ENCODE results near the gene EP400. TPM values are rescaled to one million over a fixed set of nuclear protein-coding genes. Genes with fewer than 3 reads are reported as not detected.

EP400 gene
- total and polyA plus RNA-seq, 2 of the 8 experiments (the other 6 are each of a cell fraction or from before 2014, with no cell fraction given): 13.1 to 69.7 TPM

GRCh38 chr12:132020292-132020691, 70.5 kb downstream of the EP400 start:
- Histone ChIP-seq H4K8ac (ENCODE audit: extremely low read depth, insufficient read depth, low read length) (no peak overlapping the region), H3K4me2 (ENCODE audit: insufficient read depth in 1 of 2, low read depth in 2 of 2, low read length in 2 of 2) (no peak overlapping the region), H3K27me3 (replicated peaks in 1 of 4; ENCODE audit: control insufficient read depth in 3 of 4, extremely low read depth in 1 of 4, insufficient read depth in 3 of 4, low read length in 3 of 4) (no peaks in the 10 kb centered on the region), H4K20me1 (replicated peaks in 1 of 2; ENCODE audit: control insufficient read depth in 1 of 2, insufficient read depth in 2 of 2, low read length in 2 of 2) (peaks cover 0 to 13% of the 10 kb centered on the region in 2 experiments), H3K79me2 (ENCODE audit: control insufficient read depth in 1 of 2, insufficient read depth in 2 of 2, low read length in 2 of 2) (no peaks in the 10 kb centered on the region), H3K9ac (replicated peaks in 1 of 4; ENCODE audit: extremely low read depth in 1 of 4, low read depth in 3 of 4, low read length in 3 of 4) (no peak overlapping the region), H2AFZ (ENCODE audit: low read length) (no peak overlapping the region), H3K18ac (ENCODE audit: extremely low read depth, low read length) (no peak overlapping the region), H3K14ac (ENCODE audit: insufficient read length) (no peak overlapping the region), H4K5ac (ENCODE audit: insufficient read length, low read depth, low read length) (no peak overlapping the region), H3K9me3 (ENCODE audit: insufficient read depth in 2 of 2, low read depth in 1 of 2, low read length in 1 of 2) (no peaks in the 10 kb centered on the region), H2BK20ac (ENCODE audit: low read length) (no peak overlapping the region), H2BK5ac (ENCODE audit: low read depth, low read length) (no peak overlapping the region), H3K27ac (ENCODE audit: low read depth, low read length) (no peak overlapping the region), H3K23ac (ENCODE audit: insufficient read length) (no peak overlapping the region), H2BK15ac (ENCODE audit: low read length) (no peak overlapping the region), H2AK5ac (ENCODE audit: low read depth, low read length) (no peak overlapping the region), H3K23me2 (ENCODE audit: low read depth, low read length) (no peaks in the 10 kb centered on the region), H3K79me1 (ENCODE audit: low read depth, low read length) (peaks cover 2% of the 10 kb centered on the region; the same call in 1 of the 2 replicates), H3K56ac (replicated peaks; ENCODE audit: insufficient read length, low read depth, low read length) (no peak overlapping the region), H4K91ac (replicated peaks; ENCODE audit: insufficient read length, low read length) (no peak overlapping the region), H3K36me3 (ENCODE audit: control insufficient read depth in 2 of 4, insufficient read depth in 4 of 4, low read length in 3 of 4) (peaks cover 36 to 73% (median 71%) of the 10 kb centered on the region in 4 experiments), H3K4ac (replicated peaks; ENCODE audit: insufficient read length, low read depth, low read length) (no peak overlapping the region), H2BK12ac (ENCODE audit: low read depth, low read length) (no peak overlapping the region), H3K4me3 (ENCODE audit: extremely low read depth in 1 of 4, insufficient read depth in 2 of 4, low read depth in 3 of 4, low read length in 4 of 4) (no peak overlapping the region), H2BK120ac (replicated peaks; ENCODE audit: low read depth, low read length) (no peak overlapping the region), H3K4me1 (replicated peaks in 1 of 4; ENCODE audit: control insufficient read depth in 3 of 4, insufficient read depth in 4 of 4, low read length in 3 of 4) (no peaks in the 10 kb centered on the region)
- FAIRE-seq: no peak
- WGBS, 2 experiments (ENCODE audit: extremely low coverage in 1 of 2, insufficient coverage in 1 of 2, insufficient read length in 1 of 2, insufficient replicate concordance in 2 of 2, low coverage in 1 of 2, low lambda C conversion rate in 2 of 2, missing lambda C conversion rate in 1 of 2): 96% methylated on average over 9 of the region's 9 CpGs; no CpG with 5 or more reads in 1 of the 2 experiments
- CTCF ChIA-PET (ENCODE audit: partially characterized antibody): interaction anchor here (0.7 to 1.0 kb wide), 3 partner anchors 8 to 904 kb away, joined by 3 to 4 read pairs (median 3); no protein-coding TSS in a partner anchor
- DNase-seq (ENCODE audit: low read depth in 1 of 2, low spot score in 2 of 2): no peak
- POLR2A ChIA-PET (ENCODE audit: partially characterized antibody): interaction anchor here (1.2 to 1.3 kb wide), 2 partner anchors 9 to 17 kb away, joined by 4 read pairs; no protein-coding TSS in a partner anchor
- TF ChIP-seq ATF3 (IDR thresholded peaks at IDR 0.05; ENCODE audit: insufficient read depth, low read depth, low read length) (no peak), JUN (IDR thresholded peaks at IDR 0.05; ENCODE audit: low read depth, low read length) (no peak), CBX8 (IDR thresholded peaks at IDR 0.05; ENCODE audit: borderline replicate concordance, low read depth, low read length) (no peak), E2F6 (IDR thresholded peaks at IDR 0.05) (no peak), BRCA1 (IDR thresholded peaks at IDR 0.05; ENCODE audit: low read depth, low read length) (no peak), NANOG (IDR thresholded peaks at IDR 0.05; ENCODE audit: insufficient read depth, low read depth, low read length, poor library complexity, severe bottlenecking) (no peak), CREB1 (IDR thresholded peaks at IDR 0.05) (no peak), SIRT6 (IDR thresholded peaks at IDR 0.05; ENCODE audit: low read length) (no peak), ASH2L (IDR thresholded peaks at IDR 0.05; ENCODE audit: low read length) (no peak), GABPA (IDR thresholded peaks at IDR 0.05; ENCODE audit: borderline replicate concordance, insufficient read depth, low read length) (no peak)

Data from H1 (cell line).